K562 (cell line): ENCODE data around the gene DNAH9. TPM values are rescaled to one million over a fixed set of nuclear protein-coding genes. Genes with fewer than 3 reads are reported as not detected.

Experiments
- ATAC-seq: fragments of 200-7000 bp; cut with Tn5 transposase; 3 replicates; pipeline ENCODE4 v1.9.1; 2020; ENCODE audit warnings: moderate library complexity
- BruUV-seq: library from RNA; stranded (reverse); fragments of 400-500 nt; replicated peaks from 2 replicates; lab custom pipeline; 2021; lab: Mats Ljungman, UMichigan
- CTCF ChIA-PET: fragments of 300-600 bp; formaldehyde crosslinking; extraction: SDS; loops from one replicate; lab custom pipeline; 2021; ENCODE audit warnings: low intra/inter-chr PET ratio; lab: Yijun Ruan, JAX
- POLR2A ChIA-PET: fragments of 300-600, 350-650 bp; sonication (Branson Sonifier 250); formaldehyde crosslinking; extraction: SDS; loops from one replicate; lab custom pipeline; 2021; ENCODE audit warnings: antibody characterized with exemption, inconsistent platforms; lab: Yijun Ruan, JAX
- DNase-seq, 4 experiments: peaks; one replicate each; pipeline versions ENCODE4 v3.0.0 to v3.0.0-alpha.2; 2011 to 2018; ENCODE audit warnings: low spot score in 3 of 4, mixed read lengths in 3 of 4; ENCODE audit errors: extremely low read depth in 1 of 4
- FAIRE-seq: peaks from 2 replicates; lab custom pipeline; 2011; peaks lifted over from hg19 to GRCh38; lab: Jason Lieb, UNC
- H2AFZ ChIP-seq: 2 replicates; pipeline ENCODE4 v1.6.0; 2011; ENCODE audit warnings: low read depth, low read length, control low read depth, inconsistent platforms
- H3K27ac ChIP-seq: fragments of 200-600 bp; 3 replicates; pipeline ENCODE4 v1.8.0; 2011; ENCODE audit warnings: low read depth, mild to moderate bottlenecking, control low read depth, inconsistent platforms, low read length, moderate library complexity, mixed read lengths; ENCODE audit errors: extremely low read depth
- H3K27me3 ChIP-seq, 2 experiments: fragments of 300-600 bp in 1 of 2; 2 replicates in 1 of 2; 3 replicates in 1 of 2; pipeline versions ENCODE4 v1.6.0 to v1.8.0; 2011; ENCODE audit warnings: inconsistent platforms in 2 of 2, low read length in 2 of 2, mild to moderate bottlenecking in 1 of 2, mixed read lengths in 1 of 2, moderate library complexity in 1 of 2; ENCODE audit not compliant: control insufficient read depth in 2 of 2, insufficient read depth in 2 of 2
- H3K36me3 ChIP-seq: fragments of 300-600 bp; 3 replicates; pipeline ENCODE4 v1.8.0; 2011; ENCODE audit warnings: mild to moderate bottlenecking, low read length, inconsistent platforms; ENCODE audit not compliant: control insufficient read depth, insufficient read depth
- H3K4me1 ChIP-seq, 2 experiments: fragments of 200-600 bp in 1 of 2; replicated peaks in 1 of 2; 2 replicates in 1 of 2; 3 replicates in 1 of 2; pipeline versions ENCODE4 v1.5.1 to v1.8.0; 2011; ENCODE audit warnings: inconsistent platforms in 2 of 2, low read length in 2 of 2, mild to moderate bottlenecking in 1 of 2, mixed read lengths in 1 of 2, moderate library complexity in 1 of 2; ENCODE audit not compliant: control insufficient read depth in 2 of 2, insufficient read depth in 2 of 2
- H3K4me2 ChIP-seq: 2 replicates; pipeline ENCODE4 v1.6.1; 2011; ENCODE audit warnings: low read length, control low read depth, inconsistent platforms, mixed read lengths; ENCODE audit not compliant: insufficient read depth
- H3K4me3 ChIP-seq: fragments of 200-600 bp; sonication (generic), shearing (Covaris generic); 2 replicates; pipeline ENCODE4 v1.5.1; 2016; ENCODE audit warnings: control low read depth, inconsistent platforms
- H3K79me2 ChIP-seq: fragments of 200-600 bp; 3 replicates; pipeline ENCODE4 v1.8.0; 2011; ENCODE audit warnings: low read length, inconsistent platforms; ENCODE audit not compliant: control insufficient read depth, insufficient read depth
- H3K9ac ChIP-seq, 2 experiments: 2 replicates each; pipeline versions ENCODE4 v1.6.0 to v1.6.1; 2011; ENCODE audit warnings: low read depth in 2 of 2, low read length in 2 of 2, control low read depth in 1 of 2, inconsistent platforms in 1 of 2, mild to moderate bottlenecking in 1 of 2, mixed read lengths in 1 of 2; ENCODE audit not compliant: insufficient read depth in 1 of 2
- H3K9me1 ChIP-seq: one replicate; pipeline ENCODE4 v1.6.0; 2011; ENCODE audit warnings: inconsistent platforms, mild to moderate bottlenecking, low read length, moderate library complexity; ENCODE audit not compliant: control insufficient read depth, insufficient read depth
- H3K9me3 ChIP-seq: replicated peaks from 2 replicates; pipeline ENCODE4 v1.5.1; 2011; ENCODE audit warnings: low read depth, low read length, inconsistent platforms; ENCODE audit not compliant: control insufficient read depth, insufficient read depth
- H4K20me1 ChIP-seq: replicated peaks from 2 replicates; pipeline ENCODE4 v1.6.1; 2011; ENCODE audit warnings: low read length, inconsistent platforms, mixed read lengths; ENCODE audit not compliant: control insufficient read depth, insufficient read depth
- CEBPZ ChIP-seq: fragments of 150-350 bp; IDR thresholded peaks from 2 replicates; pipeline ENCODE4 v1.6.1; 2014; ENCODE audit warnings: low read depth, mild to moderate bottlenecking, low read length, borderline replicate concordance
- GTF2E2 ChIP-seq: fragments of 200-800 bp; sonication (Bioruptor generic); IDR thresholded peaks from 2 replicates; pipeline ENCODE4 v1.6.1; 2016; ENCODE audit warnings: missing genetic modification characterization, missing compliant biosample characterization
- HSF4 ChIP-seq: fragments of 250-450 bp; sonication (Bioruptor Pico); IDR thresholded peaks from 2 replicates; pipeline ENCODE4 v2.1.2; 2022; ENCODE audit warnings: mild to moderate bottlenecking, moderate library complexity, borderline replicate concordance
- ILF3 ChIP-seq: fragments of 450-650 bp; IDR thresholded peaks from 2 replicates; pipeline ENCODE4 v1.6.1; 2018; ENCODE audit warnings: antibody characterized with exemption, mild to moderate bottlenecking, moderate library complexity, borderline replicate concordance
- NCOA2 ChIP-seq, 2 experiments: fragments of 450-650 bp; IDR thresholded peaks; 2 replicates each; pipeline ENCODE4 v1.6.1; 2018; ENCODE audit warnings: mild to moderate bottlenecking in 2 of 2, moderate library complexity in 1 of 2; ENCODE audit not compliant: partially characterized antibody in 2 of 2
- POLR2A ChIP-seq: fragments of 450-650 bp; conservative IDR thresholded peaks from 2 replicates; pipeline ENCODE4 v1.6.1; 2016
- THRB ChIP-seq: fragments of 450-650 bp; formaldehyde crosslinking; conservative IDR thresholded peaks from 2 replicates; pipeline ENCODE4 v1.4.0; 2022; ENCODE audit warnings: mild to moderate bottlenecking, missing genetic modification characterization
- ZNF316 ChIP-seq: fragments of 450-650 bp; IDR thresholded peaks from 2 replicates; pipeline ENCODE4 v1.6.1; 2016
- WGBS: fragments of 100-300 bp; shearing (Covaris generic); methylation state at CpG from one replicate; pipeline ENCODE4 v1.1.6; 2016; ENCODE audit warnings: low coverage, mixed read lengths; ENCODE audit not compliant: insufficient coverage; ENCODE audit errors: missing lambda C conversion rate; 5-methylcytosine and 5-hydroxymethylcytosine counted together
- in situ Hi-C: fragments of 300-500 bp; cut with MboI; formaldehyde crosslinking; loops from 4 replicates; pipeline ENCODE4 v1.15.0; 2018; ENCODE audit warnings: inconsistent platforms, mixed read lengths
- intact Hi-C: fragments of 100-400 bp; cut with micrococcal nuclease; formaldehyde crosslinking; loops from 2 replicates; pipeline ENCODE4 v1.14.2; 2022
- polyA plus RNA-seq, 8 experiments: library from polyadenylated mRNA; depleted of rRNA in 4 of 8; stranded (reverse) in 5 of 8; unstranded in 3 of 8; fragments of >200 nt; fragmentation: Nextera tagmentation in 2 of 8; fragmentation: Illumina TruSeq in 1 of 8; extraction: Ambion mirVana in 2 of 8; extraction: Trizol in 1 of 8; gene quantifications; 2 replicates each; pipeline versions ENCODE4 v1.2.1 to v1.2.3, GENCODE V29; 2011 to 2014; ENCODE audit warnings: inconsistent platforms in 1 of 8, missing spikeins in 1 of 8
- total RNA-seq, 7 experiments: library from RNA; depleted of rRNA in 6 of 7; stranded (reverse); fragments of >200 nt in 6 of 7; fragmentation: Illumina TruSeq in 2 of 7; extraction: Trizol in 2 of 7; gene quantifications; 2 replicates each; pipeline versions ENCODE4 v1.2.1 to v1.2.3, GENCODE V29; 2011 to 2021; ENCODE audit warnings: low replicate concordance in 1 of 7

The DNAH9 gene
- total and polyA plus RNA-seq, 9 of the 15 experiments (the other 6 are each of a cell fraction or from before 2014, with no cell fraction given) = not detected

GRCh38 chr17:11692688-11693087 lies 94.4 kb downstream of the DNAH9 start:
- intact Hi-C loops = no loop called here
- CTCF ChIA-PET = no interaction called here

GRCh38 chr17:11693284-11693683 lies 95.0 kb downstream of the DNAH9 start:
- DNase-seq = no peak
- H3K27ac ChIP-seq = no peak overlapping the region
- H3K9me1 ChIP-seq = no peaks in the 10 kb centered on the region
- CTCF ChIA-PET = no interaction called here
- no peak for FAIRE-seq
- no TSS peak for BruUV-seq
- intact Hi-C loops (no loop called here), in situ Hi-C loops (no loop called here)
- H4K20me1 ChIP-seq = no peaks in the 10 kb centered on the region
- no peak for TF ChIP-seq THRB
- no peak for TF ChIP-seq CEBPZ
- no peak for TF ChIP-seq GTF2E2 (tag)
- TF ChIP-seq, all 486 proteins: peak for 0
- Histone ChIP-seq H2AFZ (no peak overlapping the region), H3K9me3 (no peaks in the 10 kb centered on the region), H3K9ac (no peak overlapping the region), H3K4me3 (no peak overlapping the region), H3K27me3 (peaks cover 0 to 6% of the 10 kb centered on the region in 2 experiments; a peak in 1 of 5 replicates), H3K4me1 (no peaks in the 10 kb centered on the region), H3K4me2 (no peak overlapping the region), H3K79me2 (no peaks in the 10 kb centered on the region), H3K36me3 (no peaks in the 10 kb centered on the region)
- ATAC-seq = no peak
- POLR2A ChIA-PET = no interaction called here
- 3% methylated on average over 8 of the region's 11 CpGs for WGBS

More at GRCh38 chr17:11692688-11693087, 94.4 kb downstream of the DNAH9 start:
- Histone ChIP-seq H3K27me3 (peaks cover 0 to 6% of the 10 kb centered on the region in 2 experiments; a peak in 1 of 5 replicates), H3K36me3 (no peaks in the 10 kb centered on the region), H3K9me1 (no peaks in the 10 kb centered on the region), H3K9me3 (no peaks in the 10 kb centered on the region), H2AFZ (no peak overlapping the region), H3K79me2 (no peaks in the 10 kb centered on the region), H3K4me3 (no peak overlapping the region), H3K4me2 (no peak overlapping the region), H3K27ac (no peak overlapping the region), H3K4me1 (no peaks in the 10 kb centered on the region), H3K9ac (no peak overlapping the region), H4K20me1 (no peaks in the 10 kb centered on the region)
- 0% methylated on average over 4 of the region's 9 CpGs for WGBS
- ATAC-seq = no peak
- no TSS peak for BruUV-seq
- no peak for DNase-seq
- FAIRE-seq = no peak
- POLR2A ChIA-PET = no interaction called here
- in situ Hi-C loops = no loop called here
- TF ChIP-seq HSF4 (no peak), ZNF316 (0 out of 2 replicates have a peak, but pooled peaks have one; percentile 17), ILF3 (no peak), NCOA2 (IDR thresholded peaks at IDR 0.05; ENCODE audit: partially characterized antibody in 2 of 2) (no peak), POLR2A (no peak)
- TF ChIP-seq, all 486 proteins: peak for 1
